AG04450 (cell line): ENCODE data around the gene TMEM250. TPM values are rescaled to one million over a fixed set of nuclear protein-coding genes. Genes with fewer than 3 reads are reported as not detected.

Experiments used
- CTCF ChIA-PET: fragments of 300-600, 350-600 bp; formaldehyde crosslinking; extraction: SDS; loops from one replicate; lab custom pipeline; 2022; ENCODE audit warnings: antibody characterized with exemption, inconsistent platforms; lab: Charles Lee
- POLR2A ChIA-PET: fragments of 350-600 bp; formaldehyde crosslinking; extraction: SDS; loops from one replicate; lab custom pipeline; 2021; ENCODE audit warnings: antibody characterized with exemption, inconsistent platforms; lab: Yijun Ruan, JAX
- DNase-seq: peaks from one replicate; pipeline ENCODE4 v3.0.0-alpha.2; 2011; ENCODE audit warnings: low read depth, low spot score
- H3K27ac ChIP-seq: one replicate; pipeline ENCODE4 v1.5.1; 2012; ENCODE audit warnings: low read depth, low read length, control low read depth
- H3K27me3 ChIP-seq: one replicate; pipeline ENCODE4 v1.6.0; 2012; ENCODE audit warnings: low read length; ENCODE audit not compliant: control insufficient read depth, insufficient read depth
- H3K4me3 ChIP-seq: 2 replicates; pipeline ENCODE4 v1.5.1; 2011; ENCODE audit warnings: mild to moderate bottlenecking, low read depth, low read length, control low read depth
- H3K9me3 ChIP-seq: 2 replicates; pipeline ENCODE4 v1.5.1; 2012; ENCODE audit warnings: low read length; ENCODE audit not compliant: control insufficient read depth, insufficient read depth
- polyA plus RNA-seq: library from polyadenylated mRNA; depleted of rRNA; stranded (reverse); fragments of >200 nt; gene quantifications from 2 replicates; pipeline ENCODE4 v1.2.3, GENCODE V29; 2011
- TF ChIP-seq, protein P1 (sequence below): IDR thresholded peaks from 2 replicates; pipeline ENCODE4 v1.5.1; 2011; ENCODE audit warnings: low read depth, low read length, control low read depth, inconsistent platforms

The TMEM250 gene
- polyA plus RNA-seq, 1 experiment: 8.8 TPM

DNA sequence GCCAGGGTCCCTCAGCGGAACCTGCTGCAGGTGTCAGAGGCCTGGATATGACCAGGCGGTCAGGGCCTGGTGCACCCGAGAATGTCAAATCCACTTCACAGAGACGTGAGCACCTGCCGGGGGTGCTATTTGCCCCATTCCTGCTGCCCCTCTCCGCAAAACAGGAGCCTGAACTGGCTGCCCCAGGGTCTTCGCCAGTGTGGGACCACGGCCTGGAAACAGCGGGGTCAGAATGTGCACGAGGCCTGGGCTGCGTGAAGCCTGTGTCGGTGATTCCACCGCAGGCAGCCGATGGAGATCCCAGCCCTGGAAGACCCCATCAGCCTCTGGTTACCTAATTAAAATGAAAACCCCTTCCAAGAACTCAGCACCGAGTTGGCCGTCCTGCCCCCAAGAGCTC, 41.2 kb upstream of the TMEM250 start:
- ChIA-PET CTCF (interaction anchor here (1.1 to 1.2 kb wide), 2 partner anchors 10 to 27 kb away, joined by 3 to 4 read pairs; no protein-coding TSS in a partner anchor), POLR2A (no interaction called here)
- no peak for DNase-seq
- Histone ChIP-seq H3K9me3 (peaks cover 2% of the 10 kb centered on the region), H3K27ac (no peak overlapping the region), H3K27me3 (peaks cover 52% of the 10 kb centered on the region), H3K4me3 (no peak overlapping the region)
- TF ChIP-seq, protein P1, sequence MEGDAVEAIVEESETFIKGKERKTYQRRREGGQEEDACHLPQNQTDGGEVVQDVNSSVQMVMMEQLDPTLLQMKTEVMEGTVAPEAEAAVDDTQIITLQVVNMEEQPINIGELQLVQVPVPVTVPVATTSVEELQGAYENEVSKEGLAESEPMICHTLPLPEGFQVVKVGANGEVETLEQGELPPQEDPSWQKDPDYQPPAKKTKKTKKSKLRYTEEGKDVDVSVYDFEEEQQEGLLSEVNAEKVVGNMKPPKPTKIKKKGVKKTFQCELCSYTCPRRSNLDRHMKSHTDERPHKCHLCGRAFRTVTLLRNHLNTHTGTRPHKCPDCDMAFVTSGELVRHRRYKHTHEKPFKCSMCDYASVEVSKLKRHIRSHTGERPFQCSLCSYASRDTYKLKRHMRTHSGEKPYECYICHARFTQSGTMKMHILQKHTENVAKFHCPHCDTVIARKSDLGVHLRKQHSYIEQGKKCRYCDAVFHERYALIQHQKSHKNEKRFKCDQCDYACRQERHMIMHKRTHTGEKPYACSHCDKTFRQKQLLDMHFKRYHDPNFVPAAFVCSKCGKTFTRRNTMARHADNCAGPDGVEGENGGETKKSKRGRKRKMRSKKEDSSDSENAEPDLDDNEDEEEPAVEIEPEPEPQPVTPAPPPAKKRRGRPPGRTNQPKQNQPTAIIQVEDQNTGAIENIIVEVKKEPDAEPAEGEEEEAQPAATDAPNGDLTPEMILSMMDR: no peak

DNA sequence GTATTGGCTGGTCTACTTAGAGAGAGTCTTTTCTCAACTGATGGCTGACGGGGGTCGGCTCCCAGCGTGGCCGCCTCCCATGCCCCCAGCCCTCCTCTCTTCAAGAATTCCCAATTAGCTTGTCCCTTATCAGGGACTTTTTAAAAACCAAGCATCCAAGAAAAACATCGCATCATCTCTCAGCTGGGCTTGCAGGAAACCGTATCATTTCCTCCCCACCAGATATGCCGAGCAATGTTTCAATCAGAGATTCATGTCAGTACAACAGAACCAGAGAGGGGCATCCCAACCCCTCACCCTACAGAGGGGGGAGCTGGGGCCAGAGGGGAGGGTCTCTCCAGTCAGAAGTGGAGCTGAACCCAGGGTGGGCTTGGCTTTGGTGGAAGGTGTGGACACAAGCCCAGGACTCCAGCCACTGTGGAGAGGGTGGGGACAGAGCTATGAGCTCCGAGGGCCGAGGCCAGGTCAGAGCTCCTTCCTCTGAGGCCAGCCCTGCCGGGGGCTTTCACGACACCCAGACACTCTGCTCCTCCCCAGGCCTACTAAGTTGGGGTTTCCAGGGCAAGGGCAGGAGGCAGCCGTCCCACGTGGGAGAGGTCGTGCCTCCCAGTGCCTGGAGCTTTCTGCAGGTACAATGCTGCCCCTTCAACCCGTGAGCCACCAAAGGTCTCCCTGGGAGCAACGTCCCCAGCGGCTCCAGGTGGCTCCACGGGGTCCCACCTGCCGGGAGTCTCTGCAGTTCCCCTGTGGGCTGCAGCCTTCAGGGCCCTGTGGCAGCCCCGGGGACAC, 39.0 kb upstream of the TMEM250 start:
- DNase-seq: no peak
- ChIA-PET POLR2A (no interaction called here), CTCF (no interaction called here)
- peaks cover 4% of the 10 kb centered on the region for H3K9me3 ChIP-seq
- H3K4me3 ChIP-seq: no peak overlapping the region
- H3K27me3 ChIP-seq: peaks cover 53% of the 10 kb centered on the region
- H3K27ac ChIP-seq: no peak overlapping the region
- TF ChIP-seq, protein P1: no peak

DNA sequence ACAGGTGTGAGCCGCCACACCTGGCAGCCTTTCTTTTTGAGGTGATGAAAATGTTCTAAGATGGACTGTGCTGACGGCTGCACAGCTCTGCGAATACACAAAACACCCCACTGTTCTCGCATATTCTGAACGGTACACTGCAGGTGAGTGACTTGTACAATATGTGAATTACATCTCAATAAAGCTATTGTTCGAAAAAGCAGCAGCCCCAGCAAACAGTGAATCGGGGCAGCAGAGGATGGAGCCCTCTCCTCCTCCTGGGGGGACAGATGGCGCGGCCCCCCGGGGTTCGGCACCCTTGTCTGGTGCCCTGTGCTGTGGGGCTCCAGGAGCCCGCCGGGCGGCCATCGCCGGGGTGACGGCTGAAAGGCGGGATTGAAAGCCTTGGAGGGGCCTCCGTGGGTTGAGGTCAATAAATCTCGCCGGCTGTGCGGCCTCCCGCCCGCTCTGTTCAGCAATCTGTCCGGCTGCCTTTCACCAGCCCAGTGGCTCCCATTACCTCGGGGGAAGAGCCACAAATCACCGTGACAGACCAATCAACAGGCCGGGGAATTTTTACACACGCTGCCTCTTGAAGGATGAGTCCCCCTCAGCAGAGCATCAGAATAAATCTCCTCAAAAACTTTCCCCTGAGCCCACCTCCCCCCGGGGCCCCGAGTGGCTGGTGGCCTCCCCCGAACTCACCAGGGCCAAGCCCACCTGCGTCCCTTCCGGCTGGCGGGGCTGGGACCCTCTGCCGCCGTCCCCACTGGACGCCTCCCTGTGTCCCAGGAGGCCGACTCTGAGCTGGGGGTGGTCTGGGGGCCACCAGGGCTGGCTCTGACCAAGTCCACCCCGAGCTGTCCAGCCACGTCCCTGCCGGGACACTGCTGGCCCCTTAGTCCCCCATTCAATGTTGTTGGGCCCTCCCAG, 37.8 kb upstream of the TMEM250 start:
- Histone ChIP-seq H3K27ac (no peak overlapping the region), H3K27me3 (peaks cover 53% of the 10 kb centered on the region), H3K4me3 (no peak overlapping the region), H3K9me3 (peaks cover 4% of the 10 kb centered on the region)
- TF ChIP-seq, protein P1: no peak
- ChIA-PET CTCF (no interaction called here), POLR2A (no interaction called here)
- DNase-seq: no peak

DNA sequence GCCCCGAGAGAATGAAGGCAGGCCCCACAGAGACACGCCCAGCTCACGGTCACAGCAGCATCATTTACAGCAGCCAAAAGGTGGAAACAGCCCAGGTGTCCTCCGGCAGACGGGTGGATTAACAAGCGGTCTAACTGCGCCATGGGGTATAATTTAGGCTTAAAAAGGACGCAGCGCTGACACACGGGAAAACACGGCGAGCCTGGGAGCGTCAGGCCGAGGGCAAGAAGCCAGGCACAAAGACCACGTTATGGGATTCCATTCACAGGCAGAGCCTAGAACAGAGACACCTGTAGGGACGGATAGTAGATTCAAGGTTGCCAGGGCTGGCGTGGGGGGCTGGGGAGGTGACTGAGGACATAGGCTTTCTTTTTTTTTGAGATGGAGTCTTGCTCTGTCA, 36.9 kb upstream of the TMEM250 start:
- no peak overlapping the region for H3K27ac ChIP-seq
- TF ChIP-seq, protein P1: no peak
- peaks cover 48% of the 10 kb centered on the region for H3K27me3 ChIP-seq
- ChIA-PET POLR2A (no interaction called here), CTCF (no interaction called here)
- no peak overlapping the region for H3K4me3 ChIP-seq
- no peak for DNase-seq
- H3K9me3 ChIP-seq: peaks cover 4% of the 10 kb centered on the region
